Mesodermal cell (in vitro differentiated cells): ENCODE data around the gene GNPDA2. TPM values are rescaled to one million over a fixed set of nuclear protein-coding genes. Genes with fewer than 3 reads are reported as not detected.

ENCODE experiments used
- H3K27ac ChIP-seq: 2 replicates; pipeline ENCODE4 v1.7.0; 2013; ENCODE audit warnings: mild to moderate bottlenecking, low read depth, low read length, moderate library complexity; ENCODE audit not compliant: severe bottlenecking
- H3K36me3 ChIP-seq: 2 replicates; pipeline ENCODE4 v1.7.1; 2013; ENCODE audit warnings: mild to moderate bottlenecking, low read length, moderate library complexity; ENCODE audit not compliant: control insufficient read depth, insufficient read depth
- H3K4me1 ChIP-seq: one replicate; pipeline ENCODE4 v1.7.1; 2013; ENCODE audit warnings: mild to moderate bottlenecking, low read length; ENCODE audit not compliant: insufficient read depth, control insufficient read depth, poor library complexity, severe bottlenecking
- H3K4me3 ChIP-seq: 2 replicates; pipeline ENCODE4 v1.7.0; 2013; ENCODE audit warnings: low read length, control low read depth, mild to moderate bottlenecking; ENCODE audit not compliant: insufficient read depth, poor library complexity, severe bottlenecking; ENCODE audit errors: extremely low read depth
- H3K9me3 ChIP-seq: 2 replicates; pipeline ENCODE4 v1.7.1; 2013; ENCODE audit warnings: mild to moderate bottlenecking, low read length, moderate library complexity; ENCODE audit not compliant: control insufficient read depth
- WGBS, 2 experiments: methylation state at CpG; one replicate each; pipeline ENCODE4 v1.1.5; 2013; ENCODE audit warnings: missing lambda C conversion rate in 2 of 2; ENCODE audit not compliant: insufficient coverage in 2 of 2; 5-methylcytosine and 5-hydroxymethylcytosine counted together
- polyA plus RNA-seq, 2 experiments: library from polyadenylated mRNA; stranded (reverse); fragments of 50-300 nt; gene quantifications; one replicate each; pipeline ENCODE4 v1.2.3, GENCODE V29; 2013

The GNPDA2 gene
- 8.9 TPM for polyA plus RNA-seq (2013, experiment 1 of 2)
- 10.6 TPM for polyA plus RNA-seq (2013, experiment 2 of 2)

DNA sequence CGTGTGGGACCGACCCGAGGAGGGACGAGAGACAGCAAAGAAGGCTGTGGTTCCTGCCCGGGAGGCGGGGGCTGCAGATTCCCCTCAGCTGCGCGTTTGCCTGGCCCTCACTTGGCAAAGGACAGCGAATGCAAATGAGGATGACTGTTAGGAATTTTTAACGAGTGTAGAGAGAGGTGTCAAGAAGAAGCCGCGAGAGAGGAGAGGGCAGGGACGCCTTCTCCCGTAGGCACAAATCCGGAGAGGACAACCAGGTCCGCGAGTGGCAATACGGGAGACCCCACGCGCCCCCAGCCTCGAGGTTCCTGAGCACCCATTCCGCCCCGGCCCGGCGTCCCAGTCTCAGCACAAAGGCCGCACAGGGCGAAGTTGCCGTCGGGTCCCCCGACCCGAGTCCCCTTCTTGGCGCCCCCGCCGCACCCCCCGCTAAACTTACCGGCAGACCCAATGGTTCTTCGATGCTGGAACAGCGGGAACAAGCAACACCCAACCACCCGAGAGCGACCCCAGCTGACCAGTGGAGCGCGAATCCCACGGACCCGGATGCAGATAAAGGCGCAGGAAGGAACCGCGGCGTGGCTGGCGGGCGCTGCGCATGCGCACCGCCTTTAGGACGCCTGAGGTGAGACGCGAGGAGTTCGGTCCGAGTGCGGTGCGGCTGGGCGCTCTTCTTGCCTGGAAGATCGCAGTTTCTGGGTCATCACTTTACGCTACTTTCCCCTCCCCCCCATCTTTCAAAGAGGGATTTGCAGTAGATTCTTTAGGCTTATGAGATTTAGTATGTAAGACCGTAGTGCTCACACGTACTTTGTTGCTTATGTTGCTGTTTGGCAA, at the start of gene GNPDA2:
Gene GNPDA2 (minus strand): TSS at position 519 of the 834 bp plus-strand sequence. CDS start 4,349 bp downstream, outside the sequence.
- H3K27ac ChIP-seq, result peak within 1 kb of the TSS; percentile 65
- 0% methylated on average over 39 to 44 of the region's 65 CpGs for WGBS, 2 experiments
- peaks cover 6% of the 10 kb centered on the region for H3K4me1 ChIP-seq
- no peaks in the 10 kb centered on the region for H3K9me3 ChIP-seq
- peak within 1 kb of the TSS; percentile 84 for H3K4me3 ChIP-seq
- no peaks in the 10 kb centered on the region for H3K36me3 ChIP-seq

DNA sequence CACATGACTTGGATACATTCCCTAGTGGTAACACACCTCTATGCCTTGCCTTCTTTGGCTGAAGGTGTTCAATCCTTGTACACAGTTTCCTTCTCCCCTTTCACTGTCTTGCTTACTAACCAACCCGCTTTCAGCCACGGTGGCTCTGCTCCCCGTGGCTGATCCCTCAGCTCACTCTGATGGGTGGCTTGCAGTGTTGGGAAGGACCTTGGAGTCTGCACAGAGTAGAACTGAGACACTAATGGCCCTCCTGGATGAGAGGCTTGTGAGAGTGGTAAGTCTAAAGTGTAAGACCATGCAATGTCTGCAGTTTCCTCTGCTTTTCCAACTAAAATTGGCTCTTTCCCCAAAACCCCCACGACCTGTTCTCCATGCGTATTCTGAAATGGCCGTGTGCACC, 46.0 kb upstream of the GNPDA2 start:
- Histone ChIP-seq H3K9me3 (peaks cover 16% of the 10 kb centered on the region), H3K36me3 (no peaks in the 10 kb centered on the region), H3K27ac (no peak overlapping the region), H3K4me1 (no peaks in the 10 kb centered on the region), H3K4me3 (no peak overlapping the region)
- 89 to 94% methylated on average over 5 to 6 of the region's 6 CpGs for WGBS, 2 experiments

DNA sequence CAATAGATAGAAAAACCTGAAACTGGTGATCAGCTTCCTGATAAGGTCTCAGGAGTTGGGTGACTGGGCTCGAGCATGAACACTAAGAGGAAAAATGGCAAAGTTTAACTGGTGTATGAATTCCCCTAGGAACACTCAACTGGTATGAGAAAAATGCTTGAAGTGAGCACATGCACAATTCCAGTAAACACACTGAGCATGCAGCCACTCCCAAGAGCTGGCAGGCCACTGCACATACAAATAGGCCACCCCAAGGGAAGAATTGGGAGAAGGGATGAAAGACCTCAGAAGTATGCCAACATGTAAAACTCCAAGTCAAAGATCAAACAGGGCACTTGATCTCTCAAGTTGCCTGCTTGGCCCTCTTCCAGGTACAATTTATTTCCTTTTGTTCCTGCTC, 45.4 kb upstream of the GNPDA2 start:
- H3K4me1 ChIP-seq, result no peaks in the 10 kb centered on the region
- no peaks in the 10 kb centered on the region for H3K36me3 ChIP-seq
- no peak overlapping the region for H3K4me3 ChIP-seq
- WGBS, 2 experiments, result 100% methylated on average over 1 of the region's 1 CpG
- no peak overlapping the region for H3K27ac ChIP-seq
- H3K9me3 ChIP-seq, result peaks cover 16% of the 10 kb centered on the region

DNA sequence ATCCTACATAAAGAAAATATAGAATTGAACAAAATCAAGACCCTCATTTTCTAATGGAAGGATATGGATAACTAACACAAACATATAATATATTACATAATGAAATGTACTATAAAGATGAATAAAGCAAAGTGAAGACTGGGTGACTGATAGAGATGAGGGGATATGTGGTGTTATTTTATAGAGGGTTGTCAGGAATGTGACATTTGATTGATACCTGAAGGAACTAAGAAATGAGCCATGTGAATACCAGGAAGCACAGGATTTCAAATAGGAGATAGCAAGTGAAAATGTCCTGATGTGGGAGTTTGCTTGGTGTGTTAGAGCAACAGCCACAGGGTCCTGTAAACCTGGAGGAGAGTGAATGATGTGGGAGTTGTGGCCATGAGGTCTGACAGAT, 40.1 kb upstream of the GNPDA2 start:
- H3K9me3 ChIP-seq, result no peaks in the 10 kb centered on the region
- no peaks in the 10 kb centered on the region for H3K4me1 ChIP-seq
- H3K4me3 ChIP-seq, result no peak overlapping the region
- H3K36me3 ChIP-seq, result no peaks in the 10 kb centered on the region
- no peak overlapping the region for H3K27ac ChIP-seq

DNA sequence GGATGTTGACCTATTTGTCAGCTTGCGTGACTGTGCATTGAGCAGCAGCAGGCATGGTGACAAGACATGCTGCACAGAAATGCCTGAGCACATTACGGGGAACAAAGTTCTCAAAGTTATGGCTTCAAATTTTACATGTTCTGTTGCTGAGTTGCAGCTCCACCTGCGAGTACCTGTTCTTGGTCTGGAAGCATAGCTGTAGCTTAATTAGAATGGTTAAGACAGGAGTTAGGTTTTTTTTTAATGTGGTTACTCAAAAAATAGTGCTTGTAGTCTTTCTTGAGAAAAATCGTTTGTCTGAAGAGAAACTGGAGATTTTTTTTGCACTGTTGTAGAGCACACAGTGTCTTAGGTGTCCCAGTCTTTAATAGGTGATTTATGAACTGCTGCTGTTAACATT, 38.8 kb upstream of the GNPDA2 start:
- WGBS, 2 experiments, result 79 to 87% methylated on average over 4 of the region's 4 CpGs
- H3K9me3 ChIP-seq, result no peaks in the 10 kb centered on the region

DNA sequence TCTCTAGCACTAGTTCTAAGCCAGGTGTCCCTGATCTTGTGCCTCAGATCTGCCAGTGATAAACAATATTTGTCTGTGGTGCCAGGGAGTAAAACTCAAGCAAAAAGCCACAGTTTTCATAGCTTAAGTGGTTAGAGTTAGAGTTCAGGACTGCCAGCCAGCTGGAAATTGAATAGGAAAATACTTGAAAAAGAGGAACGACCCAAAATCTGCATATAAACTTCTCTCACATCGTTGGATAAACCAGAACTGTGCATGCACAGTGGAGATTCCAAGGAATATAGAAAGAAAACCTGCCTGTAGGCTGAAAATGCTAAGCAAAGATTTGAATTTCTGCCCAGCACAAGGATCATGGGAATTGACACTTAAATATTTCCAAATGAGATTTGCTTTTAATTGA, 35.0 kb upstream of the GNPDA2 start:
- WGBS, 2 experiments, result 0% methylated on average over 1 of the region's 2 CpGs; no CpG with 5 or more reads in 1 of the 2 experiments
- Histone ChIP-seq H3K9me3 (no peaks in the 10 kb centered on the region), H3K36me3 (no peaks in the 10 kb centered on the region), H3K4me3 (no peak overlapping the region), H3K27ac (no peak overlapping the region), H3K4me1 (no peaks in the 10 kb centered on the region)

More for the DNA sequence above, 38.8 kb upstream of the GNPDA2 start:
- Histone ChIP-seq H3K36me3 (no peaks in the 10 kb centered on the region), H3K4me3 (no peak overlapping the region), H3K4me1 (no peaks in the 10 kb centered on the region), H3K27ac (no peak overlapping the region)

DNA sequence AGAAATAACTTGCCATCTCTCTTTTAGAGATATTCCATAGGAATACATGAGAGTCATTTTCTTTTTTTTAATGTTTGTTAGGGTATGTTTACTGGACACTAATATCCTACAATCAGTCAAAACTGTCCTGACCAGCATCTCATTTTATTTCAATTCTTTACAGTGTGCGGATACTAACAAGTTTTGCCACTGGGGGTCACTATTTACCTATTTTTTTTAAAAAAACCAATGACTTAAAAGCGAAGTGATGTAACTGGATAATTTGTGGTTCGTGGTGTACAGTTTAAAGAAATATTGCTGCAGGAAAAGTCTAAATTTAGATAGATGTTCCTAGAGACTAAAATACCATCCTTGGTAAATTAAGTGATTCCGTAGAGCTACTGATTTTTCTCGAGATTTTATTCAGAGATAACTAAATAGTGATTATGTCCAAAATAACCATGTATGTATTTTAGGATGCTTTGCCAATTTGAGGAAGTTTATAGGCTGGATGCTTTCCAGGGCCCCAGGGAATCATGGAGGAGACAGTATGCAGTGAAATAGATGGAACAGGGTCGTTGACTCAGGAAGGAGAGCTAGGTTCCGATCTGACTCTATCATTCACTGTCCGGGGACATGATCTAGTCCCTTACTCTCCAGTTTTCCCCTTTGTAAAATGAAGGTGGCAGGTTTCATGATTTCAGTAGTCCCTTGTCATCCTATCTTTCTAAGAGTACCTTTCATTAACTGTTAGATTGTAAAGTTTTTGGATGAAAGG, 34.0 kb upstream of the GNPDA2 start:
- WGBS, 2 experiments, result 73 to 83% methylated on average over 3 to 4 of the region's 8 CpGs
- no peak overlapping the region for H3K4me3 ChIP-seq

DNA sequence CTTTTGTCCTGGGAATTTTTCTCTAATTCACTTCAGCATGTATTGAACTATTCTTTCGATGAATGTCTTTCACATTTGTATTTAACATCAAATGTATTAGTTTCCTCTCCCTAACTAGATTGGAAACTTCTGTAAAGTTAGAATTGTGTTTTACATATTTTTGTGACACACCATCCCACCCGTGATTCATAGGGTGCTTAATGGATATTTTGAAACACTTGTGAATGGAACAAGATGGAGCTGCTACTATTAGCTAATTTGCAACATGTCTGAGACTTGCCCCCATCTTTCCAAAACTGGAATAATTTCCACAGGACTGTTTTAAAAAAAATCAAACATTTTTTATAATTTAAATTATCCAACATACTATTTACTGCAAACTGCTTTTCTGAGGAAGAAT, 30.2 kb upstream of the GNPDA2 start:
- H3K4me3 ChIP-seq, result no peak overlapping the region
- no peaks in the 10 kb centered on the region for H3K4me1 ChIP-seq
- no peaks in the 10 kb centered on the region for H3K36me3 ChIP-seq
- no peak overlapping the region for H3K27ac ChIP-seq
- no CpG with 5 or more reads among the region's 2 CpGs for WGBS, 2 experiments
- H3K9me3 ChIP-seq, result no peaks in the 10 kb centered on the region

More for the DNA sequence above, 34.0 kb upstream of the GNPDA2 start:
- Histone ChIP-seq H3K9me3 (no peaks in the 10 kb centered on the region), H3K4me1 (no peaks in the 10 kb centered on the region), H3K27ac (no peak overlapping the region), H3K36me3 (no peaks in the 10 kb centered on the region)

DNA sequence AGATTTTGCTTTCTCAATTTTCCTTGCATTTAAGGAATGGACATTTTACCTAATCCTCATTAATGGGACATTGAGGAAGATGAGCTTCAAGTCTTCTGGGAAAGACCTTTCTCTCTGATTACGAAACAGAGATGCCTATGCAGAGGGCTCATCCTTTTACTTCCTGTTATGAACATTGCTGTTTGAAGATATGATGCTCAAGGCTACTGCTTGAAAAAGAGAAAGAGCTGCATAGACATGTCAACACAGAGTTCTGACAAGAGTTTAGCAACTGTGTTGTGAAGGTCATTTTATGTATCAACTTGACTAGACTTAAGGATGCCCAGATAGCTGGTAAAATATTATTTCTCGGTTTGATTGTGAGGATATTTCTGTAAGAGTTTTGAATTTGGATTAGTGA, 13.8 kb upstream of the GNPDA2 start:
- H3K4me3 ChIP-seq, result no peak overlapping the region
- 83 to 93% methylated on average over 2 of the region's 2 CpGs for WGBS, 2 experiments
- H3K36me3 ChIP-seq, result no peaks in the 10 kb centered on the region
- no peaks in the 10 kb centered on the region for H3K9me3 ChIP-seq
- no peak overlapping the region for H3K27ac ChIP-seq
- no peaks in the 10 kb centered on the region for H3K4me1 ChIP-seq

DNA sequence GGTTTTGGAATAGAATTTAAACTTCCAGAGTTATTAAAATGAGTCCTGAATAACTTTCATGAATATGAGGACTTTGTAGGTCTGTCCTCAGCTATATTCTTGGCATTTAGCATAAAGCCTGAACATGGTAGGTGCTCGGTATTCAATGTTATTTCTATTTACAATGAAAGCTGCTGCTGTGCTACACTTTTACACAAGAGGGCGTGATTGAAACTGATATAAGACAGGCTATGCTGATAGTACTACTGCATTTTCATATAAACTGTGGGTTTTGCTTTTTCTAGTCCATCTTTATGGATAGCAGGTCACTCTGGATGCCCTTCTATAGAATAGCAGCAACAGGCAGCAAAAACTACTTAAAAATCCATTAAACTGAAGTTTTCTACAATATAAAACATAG, 12.3 kb upstream of the GNPDA2 start:
- WGBS, 2 experiments, result no CpG with 5 or more reads among the region's 2 CpGs
- H3K27ac ChIP-seq, result no peak overlapping the region
- H3K36me3 ChIP-seq, result no peaks in the 10 kb centered on the region
- no peak overlapping the region for H3K4me3 ChIP-seq
- H3K4me1 ChIP-seq, result no peaks in the 10 kb centered on the region
- H3K9me3 ChIP-seq, result no peaks in the 10 kb centered on the region

DNA sequence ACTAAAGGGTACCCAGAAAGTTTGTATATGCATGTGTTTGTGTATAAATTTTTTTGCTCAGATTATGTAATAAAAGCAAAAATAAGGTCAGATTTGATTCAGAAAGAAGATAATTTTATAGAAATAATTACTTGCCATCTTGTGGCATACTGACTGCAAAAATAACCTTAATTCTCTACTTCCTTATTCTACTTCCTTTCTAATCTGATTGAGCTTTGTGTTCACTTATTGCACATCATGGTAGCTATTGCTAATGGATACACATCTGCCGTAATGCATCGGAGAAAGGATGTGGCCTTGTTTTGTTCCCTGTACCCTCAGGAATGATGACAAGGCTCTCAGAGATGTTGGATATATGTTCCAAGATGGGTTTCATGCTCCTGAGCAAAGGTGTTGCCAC, 10.5 kb upstream of the GNPDA2 start:
- Histone ChIP-seq H3K27ac (no peak overlapping the region), H3K4me3 (no peak overlapping the region), H3K9me3 (no peaks in the 10 kb centered on the region), H3K36me3 (no peaks in the 10 kb centered on the region), H3K4me1 (no peaks in the 10 kb centered on the region)
- WGBS, 2 experiments, result 90 to 94% methylated on average over 2 of the region's 2 CpGs
